Effector memory CD8-positive, alpha-beta T cell (primary cell): ENCODE measurements around the gene DOK4.
A peak's percentile ranks its signal among the peaks of the same experiment; 100 is the strongest.

Experiments
- ATAC-seq: fragments of 150-1000 bp; cut with Tn5 transposase; replicated peaks from 2 replicates; pipeline ENCODE4 v1.10.0; 2021; ENCODE audit warnings: mild to moderate bottlenecking, moderate library complexity
- DNase-seq, 3 experiments: peaks; one replicate each; pipeline ENCODE4 v3.0.0; 2021
- H3K27ac Mint-ChIP-seq, 2 donors: one replicate each; pipeline ENCODE4 v1.8.0; 2022; ENCODE audit warnings: mild to moderate bottlenecking in 2 of 2, mixed read lengths in 2 of 2, moderate library complexity in 2 of 2
- H3K27me3 Mint-ChIP-seq, 2 donors: one replicate each; pipeline ENCODE4 v1.8.0; 2022; ENCODE audit warnings: mixed read lengths in 2 of 2
- H3K36me3 Mint-ChIP-seq: one replicate; pipeline ENCODE4 v1.8.0; 2022; ENCODE audit warnings: mild to moderate bottlenecking, moderate library complexity, mixed read lengths; ENCODE audit not compliant: insufficient read depth
- H3K4me1 Mint-ChIP-seq, 2 donors: one replicate each; pipeline ENCODE4 v1.8.0; 2022; ENCODE audit warnings: low read depth in 2 of 2, mixed read lengths in 2 of 2
- H3K4me3 Mint-ChIP-seq, 2 donors: one replicate each; pipeline ENCODE4 v1.8.0; 2022; ENCODE audit warnings: mild to moderate bottlenecking in 2 of 2, mixed read lengths in 2 of 2, moderate library complexity in 2 of 2
- H3K9me3 Mint-ChIP-seq, 2 donors: one replicate each; pipeline ENCODE4 v1.8.0; 2022; ENCODE audit warnings: mixed read lengths in 2 of 2

Gene DOK4

DNA sequence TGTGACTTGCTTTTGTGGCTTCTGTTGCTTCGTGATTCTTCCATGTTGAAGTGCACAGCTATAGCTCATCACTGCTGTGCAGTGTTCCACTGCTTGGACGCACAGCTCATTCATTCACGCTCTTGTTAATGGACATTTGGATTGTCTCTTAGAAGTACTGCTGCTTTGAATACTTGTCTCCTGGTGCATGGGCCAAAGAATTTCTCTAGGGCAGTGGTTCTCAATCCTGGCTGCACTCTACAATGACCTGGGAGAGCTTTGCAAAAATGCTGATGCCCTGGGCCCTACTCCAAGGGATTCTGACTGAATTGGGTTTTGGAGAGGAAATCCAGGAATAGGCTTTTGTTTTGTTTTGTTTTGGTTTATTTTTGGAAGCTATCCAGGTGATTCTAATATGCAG is 61.7 kb downstream of the DOK4 start:
- H3K36me3 Mint-ChIP-seq = peaks cover 10% of the 10 kb centered on the region
- H3K27me3 Mint-ChIP-seq = no peaks in the 10 kb centered on the region
- no peak overlapping the region for H3K4me3 Mint-ChIP-seq
- peak overlapping the region in 1 of 2 donors; percentile 33 for H3K27ac Mint-ChIP-seq
- no peak for DNase-seq
- no peak for ATAC-seq
- no peaks in the 10 kb centered on the region for H3K9me3 Mint-ChIP-seq
- no peaks in the 10 kb centered on the region for H3K4me1 Mint-ChIP-seq

DNA sequence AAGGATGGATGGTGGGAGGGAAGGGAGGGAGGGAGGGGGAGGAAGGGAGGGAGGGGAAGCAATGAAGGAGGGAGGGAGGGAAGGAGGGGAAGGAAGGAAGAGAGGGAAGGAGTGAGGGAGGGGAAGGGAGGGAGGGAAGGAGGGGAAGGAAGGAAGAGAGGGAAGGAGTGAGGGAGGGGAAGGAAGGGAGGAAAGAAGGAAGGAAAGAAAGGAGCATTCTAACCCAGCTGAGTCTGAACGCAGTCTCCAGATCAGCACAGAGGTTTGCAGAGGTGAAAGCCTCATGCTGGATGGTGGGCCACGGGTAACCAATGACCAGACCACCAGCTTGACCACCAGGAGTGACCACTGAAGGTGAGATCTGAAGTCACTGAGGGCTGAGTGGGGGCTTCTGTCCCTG is 63.1 kb downstream of the DOK4 start:
- peaks cover 3 to 5% of the 10 kb centered on the region in 2 donors for H3K4me1 Mint-ChIP-seq
- ATAC-seq (no peak), DNase-seq (no peak)
- H3K36me3 Mint-ChIP-seq = peaks cover 4% of the 10 kb centered on the region
- no peak overlapping the region for H3K27ac Mint-ChIP-seq
- no peaks in the 10 kb centered on the region for H3K9me3 Mint-ChIP-seq
- no peaks in the 10 kb centered on the region for H3K27me3 Mint-ChIP-seq
- no peak overlapping the region for H3K4me3 Mint-ChIP-seq

DNA sequence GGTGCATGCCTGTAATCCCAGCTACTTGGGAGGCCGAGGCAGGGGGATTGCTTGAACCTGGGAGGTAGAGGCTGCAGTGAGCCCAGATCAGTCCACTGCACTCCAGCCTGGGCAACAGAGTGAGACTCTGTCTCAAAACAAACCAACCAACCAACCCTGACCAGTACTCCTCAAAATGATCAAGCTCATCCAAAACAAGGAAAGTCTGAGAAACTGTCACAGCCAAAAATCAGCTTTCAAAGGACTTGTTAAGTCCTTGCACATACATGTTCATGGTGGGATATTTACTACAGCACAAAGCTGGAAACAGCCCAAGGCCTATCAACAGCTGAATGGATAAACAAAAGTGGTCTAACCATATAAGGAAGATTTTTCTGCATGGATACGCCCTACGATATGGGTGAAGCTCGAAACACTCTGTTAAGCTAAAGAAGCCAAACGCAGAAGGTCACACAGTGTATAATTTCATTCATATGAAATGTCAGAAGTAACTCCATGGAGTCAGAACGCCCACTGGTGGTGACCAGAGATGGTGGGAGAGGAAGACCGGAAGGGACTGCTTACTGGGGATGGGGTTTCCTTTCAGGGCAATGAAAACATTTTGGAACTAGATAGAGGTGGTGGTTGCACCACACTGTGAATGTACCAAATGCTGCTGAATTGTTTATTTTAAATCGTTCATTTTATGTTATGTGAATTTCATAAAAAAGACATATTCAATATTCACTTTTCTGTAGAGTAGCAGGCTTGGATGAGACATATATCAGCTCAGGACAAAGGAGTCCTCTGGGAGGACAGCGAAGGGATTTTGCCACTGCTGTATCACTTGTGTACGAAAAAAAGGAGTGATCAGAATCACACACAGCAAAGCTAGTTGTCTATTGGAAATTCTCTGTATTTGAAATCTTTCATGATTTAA is 64.0 kb downstream of the DOK4 start:
- DNase-seq (no peak), ATAC-seq (no peak)
- Mint-ChIP-seq H3K36me3 (peaks cover 4% of the 10 kb centered on the region), H3K27me3 (no peaks in the 10 kb centered on the region), H3K4me1 (peaks cover 3 to 10% of the 10 kb centered on the region in 2 donors), H3K9me3 (no peaks in the 10 kb centered on the region), H3K4me3 (no peak overlapping the region), H3K27ac (peak overlapping the region in 1 of 2 donors; percentile 53)
